OCI-LY7 (cell line): Measurements from ENCODE around the gene SIRT4. TPM values are rescaled to one million over a fixed set of nuclear protein-coding genes. Genes with fewer than 3 reads are reported as not detected.

Source experiments
- BruUV-seq: library from RNA; stranded (reverse); fragments of 400-500 nt; replicated peaks from 2 replicates; lab custom pipeline; 2021; lab: Mats Ljungman, UMichigan
- CTCF ChIA-PET: fragments of 300-600 bp; sonication (Branson Sonifier 250); formaldehyde crosslinking; loops from one replicate; lab custom pipeline; 2022; ENCODE audit warnings: antibody characterized with exemption; ENCODE audit not compliant: unreplicated experiment; lab: Charles Lee
- POLR2A ChIA-PET: fragments of 300-600 bp; sonication (Branson Sonifier 250); formaldehyde crosslinking; loops from one replicate; lab custom pipeline; 2022; ENCODE audit warnings: antibody characterized with exemption; lab: Charles Lee
- DNase-seq: peaks from one replicate; pipeline ENCODE4 v3.0.0-alpha.2; 2015; ENCODE audit warnings: low spot score
- H2AFZ ChIP-seq: fragments of 200-600 bp; sonication (generic), shearing (Covaris generic); 2 replicates; pipeline ENCODE4 v1.6.1; 2014; ENCODE audit warnings: mild to moderate bottlenecking, antibody characterized with exemption, low read length, moderate library complexity
- H3K27ac ChIP-seq: fragments of 200-600 bp; sonication (generic); 2 replicates; pipeline ENCODE4 v1.5.1; 2014; ENCODE audit warnings: mixed run types, low read depth, mild to moderate bottlenecking, moderate library complexity, low read length, inconsistent platforms; ENCODE audit not compliant: poor library complexity, severe bottlenecking
- H3K36me3 ChIP-seq: fragments of 200-600 bp; sonication (generic); 2 replicates; pipeline ENCODE4 v1.6.1; 2014; ENCODE audit warnings: mild to moderate bottlenecking, antibody characterized with exemption, low read length, moderate library complexity, mixed read lengths; ENCODE audit not compliant: insufficient read depth
- H3K4me1 ChIP-seq: fragments of 200-600 bp; sonication (generic); 2 replicates; pipeline ENCODE4 v1.5.1; 2014; ENCODE audit warnings: mild to moderate bottlenecking, low read length; ENCODE audit not compliant: insufficient read depth, poor library complexity, severe bottlenecking
- H3K4me2 ChIP-seq: fragments of 200-600 bp; sonication (generic); 2 replicates; pipeline ENCODE4 v1.6.1; 2014; ENCODE audit warnings: mild to moderate bottlenecking, low read length
- H3K4me3 ChIP-seq: fragments of 200-600 bp; sonication (generic); 2 replicates; pipeline ENCODE4 v1.5.1; 2014; ENCODE audit warnings: mild to moderate bottlenecking, low read depth, low read length; ENCODE audit not compliant: poor library complexity, severe bottlenecking
- H3K79me2 ChIP-seq: fragments of 200-600 bp; sonication (generic); 2 replicates; pipeline ENCODE4 v1.6.1; 2016; ENCODE audit warnings: low read depth, mild to moderate bottlenecking, low read length, moderate library complexity, mixed read lengths; ENCODE audit not compliant: insufficient read depth
- H3K9me2 ChIP-seq: fragments of 200-600 bp; sonication (generic); 2 replicates; pipeline ENCODE4 v1.6.1; 2016; ENCODE audit warnings: mild to moderate bottlenecking, low read length, mixed read lengths; ENCODE audit not compliant: insufficient read depth
- H3K9me3 ChIP-seq: fragments of 200-600 bp; sonication (generic); 2 replicates; pipeline ENCODE4 v1.6.1; 2014; ENCODE audit warnings: mild to moderate bottlenecking, mixed run types, low read length, mixed read lengths
- H4K20me1 ChIP-seq: fragments of 200-600 bp; sonication (generic); 2 replicates; pipeline ENCODE4 v1.6.1; 2014; ENCODE audit warnings: mild to moderate bottlenecking, antibody characterized with exemption, low read length, moderate library complexity, mixed read lengths; ENCODE audit not compliant: insufficient read depth
- EZH2phosphoT487 ChIP-seq: fragments of 200-600 bp; sonication (generic); IDR thresholded peaks from 2 replicates; pipeline ENCODE4 v1.6.1; 2018; ENCODE audit warnings: low read depth, borderline replicate concordance, mild to moderate bottlenecking, mixed run types, antibody characterized with exemption, low read length, moderate library complexity, mixed read lengths
- intact Hi-C: fragments of 100-400 bp; cut with micrococcal nuclease; formaldehyde crosslinking; loops from one replicate; pipeline ENCODE4 v1.10.0; 2022; ENCODE audit not compliant: unreplicated experiment
- total RNA-seq, 2 experiments: library from RNA; depleted of rRNA in 1 of 2; stranded (reverse); fragments of >200 nt in 1 of 2; shearing (Covaris generic) in 1 of 2; gene quantifications; 2 replicates each; pipeline ENCODE4 v1.2.3, GENCODE V29; 2014 to 2022
- TF ChIP-seq, protein P1 (sequence below): fragments of 200-600 bp; sonication (generic); conservative IDR thresholded peaks from 2 replicates; pipeline ENCODE4 v1.5.1; 2014; ENCODE audit warnings: mild to moderate bottlenecking, antibody characterized with exemption, low read length, moderate library complexity, mixed read lengths

SIRT4 gene
- total RNA-seq, 2 experiments from 2014 or later, result 1.4 to 2.1 TPM

DNA sequence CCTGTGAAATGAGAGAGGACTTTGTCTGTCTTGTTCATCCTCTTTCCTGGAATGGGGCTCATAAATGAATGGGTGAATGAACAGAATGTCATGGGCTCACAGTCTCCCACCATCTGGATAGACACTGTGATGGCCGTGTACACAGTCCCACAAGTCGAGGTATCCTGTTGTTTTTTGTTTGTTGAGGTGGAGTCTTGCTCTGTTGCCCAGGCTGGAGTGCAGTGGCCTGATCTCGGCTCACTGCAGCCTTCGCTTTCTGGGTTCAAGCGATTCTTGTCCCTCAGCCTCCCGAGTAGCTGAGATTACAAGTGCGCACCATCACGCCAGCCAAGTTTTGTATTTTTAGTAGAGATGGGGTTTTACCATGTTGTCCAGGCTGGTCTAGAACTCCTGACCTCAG, 41.6 kb downstream of the SIRT4 start:
- Histone ChIP-seq H3K9me2 (no peaks in the 10 kb centered on the region), H2AFZ (no peak overlapping the region), H3K27ac (no peak overlapping the region), H3K79me2 (no peaks in the 10 kb centered on the region), H3K4me3 (no peak overlapping the region), H3K4me1 (no peaks in the 10 kb centered on the region), H3K36me3 (no peaks in the 10 kb centered on the region), H3K4me2 (no peak overlapping the region), H4K20me1 (no peaks in the 10 kb centered on the region), H3K9me3 (peaks cover under 1% of the 10 kb centered on the region; the same call in 1 of the 2 replicates)
- no peak for DNase-seq
- no peak for TF ChIP-seq EZH2phosphoT487
- TF ChIP-seq, protein P1, sequence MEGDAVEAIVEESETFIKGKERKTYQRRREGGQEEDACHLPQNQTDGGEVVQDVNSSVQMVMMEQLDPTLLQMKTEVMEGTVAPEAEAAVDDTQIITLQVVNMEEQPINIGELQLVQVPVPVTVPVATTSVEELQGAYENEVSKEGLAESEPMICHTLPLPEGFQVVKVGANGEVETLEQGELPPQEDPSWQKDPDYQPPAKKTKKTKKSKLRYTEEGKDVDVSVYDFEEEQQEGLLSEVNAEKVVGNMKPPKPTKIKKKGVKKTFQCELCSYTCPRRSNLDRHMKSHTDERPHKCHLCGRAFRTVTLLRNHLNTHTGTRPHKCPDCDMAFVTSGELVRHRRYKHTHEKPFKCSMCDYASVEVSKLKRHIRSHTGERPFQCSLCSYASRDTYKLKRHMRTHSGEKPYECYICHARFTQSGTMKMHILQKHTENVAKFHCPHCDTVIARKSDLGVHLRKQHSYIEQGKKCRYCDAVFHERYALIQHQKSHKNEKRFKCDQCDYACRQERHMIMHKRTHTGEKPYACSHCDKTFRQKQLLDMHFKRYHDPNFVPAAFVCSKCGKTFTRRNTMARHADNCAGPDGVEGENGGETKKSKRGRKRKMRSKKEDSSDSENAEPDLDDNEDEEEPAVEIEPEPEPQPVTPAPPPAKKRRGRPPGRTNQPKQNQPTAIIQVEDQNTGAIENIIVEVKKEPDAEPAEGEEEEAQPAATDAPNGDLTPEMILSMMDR, result no peak
- POLR2A ChIA-PET, result no interaction called here
- no TSS peak for BruUV-seq
- CTCF ChIA-PET, result no interaction called here
- intact Hi-C loops, result no loop called here

DNA sequence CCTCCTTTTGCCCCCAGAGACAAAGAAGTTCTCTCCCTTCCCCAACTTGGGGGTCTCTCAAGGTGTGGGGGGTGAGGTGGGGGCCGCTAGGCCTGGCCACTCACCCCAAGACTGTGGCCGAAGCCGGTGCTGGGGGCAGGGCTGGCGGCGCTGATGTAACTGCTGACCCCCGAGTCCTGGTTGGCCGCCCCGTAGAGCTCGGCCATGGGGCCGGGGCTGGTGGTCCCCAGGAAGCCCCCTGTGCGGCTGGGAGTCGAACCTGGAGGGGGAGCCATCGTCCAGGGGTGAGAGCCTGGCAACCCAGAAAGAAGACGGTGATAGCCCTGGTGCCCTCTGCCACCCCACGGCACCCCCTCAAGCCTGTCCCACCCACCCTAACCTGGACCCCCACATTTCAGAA, 43.9 kb downstream of the SIRT4 start:
- Histone ChIP-seq H4K20me1 (no peaks in the 10 kb centered on the region), H3K4me1 (no peaks in the 10 kb centered on the region), H3K4me2 (no peak overlapping the region), H3K27ac (no peak overlapping the region), H3K9me2 (no peaks in the 10 kb centered on the region), H3K4me3 (no peak overlapping the region), H3K79me2 (no peaks in the 10 kb centered on the region), H2AFZ (no peak overlapping the region), H3K9me3 (no peaks in the 10 kb centered on the region), H3K36me3 (no peaks in the 10 kb centered on the region)
- no TSS peak for BruUV-seq
- TF ChIP-seq, protein P1, result no peak
- TF ChIP-seq EZH2phosphoT487, result no peak
- POLR2A ChIA-PET, result interaction anchor here (0.5 kb wide), 1 partner anchor 26 kb away, joined by 3 read pairs; no protein-coding TSS in a partner anchor
- DNase-seq, result no peak
- CTCF ChIA-PET, result no interaction called here
- intact Hi-C loops, result no loop called here

DNA sequence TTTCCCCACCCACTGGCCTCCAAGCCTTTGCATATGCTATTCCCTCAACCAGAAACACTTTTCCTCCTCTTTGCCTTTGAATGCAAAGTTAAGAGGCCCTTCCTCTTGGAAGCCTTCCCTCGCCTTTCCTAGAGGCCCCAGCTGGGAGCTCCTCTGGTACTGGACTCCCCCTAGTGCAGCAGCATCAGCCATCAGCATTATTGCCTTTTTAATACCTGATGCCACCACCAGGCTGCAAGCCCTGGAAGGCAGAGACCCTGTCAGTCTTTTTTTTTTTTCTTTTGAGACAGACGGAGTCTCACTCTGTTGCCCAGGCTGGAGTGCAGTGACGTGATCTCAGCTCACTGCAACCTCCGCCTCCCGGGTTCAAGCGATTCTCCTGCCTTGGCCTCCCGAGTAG, 44.6 kb downstream of the SIRT4 start:
- no peak overlapping the region for H3K4me3 ChIP-seq
- no peaks in the 10 kb centered on the region for H3K4me1 ChIP-seq
- intact Hi-C loops, result no loop called here
- POLR2A ChIA-PET, result interaction anchor here (0.5 kb wide), 1 partner anchor 25 kb away, joined by 3 read pairs; no protein-coding TSS in a partner anchor
- no peak overlapping the region for H3K4me2 ChIP-seq
- no TSS peak for BruUV-seq
- no peaks in the 10 kb centered on the region for H4K20me1 ChIP-seq
- no peaks in the 10 kb centered on the region for H3K9me3 ChIP-seq
- CTCF ChIA-PET, result no interaction called here
- no peak for DNase-seq
- TF ChIP-seq, protein P1, result no peak
- TF ChIP-seq EZH2phosphoT487, result no peak
- no peaks in the 10 kb centered on the region for H3K79me2 ChIP-seq
- H2AFZ ChIP-seq, result no peak overlapping the region
- H3K9me2 ChIP-seq, result no peaks in the 10 kb centered on the region
- H3K36me3 ChIP-seq, result no peaks in the 10 kb centered on the region
- H3K27ac ChIP-seq, result no peak overlapping the region
